MM.1S (cell line): Measurements from ENCODE around the gene EMP3.
"Not testable (repeated sequence)": the region's sequence is repeated elsewhere in the genome, so short reads cannot be mapped to it uniquely, and the experiment has no call there.

ENCODE experiments used
- DNase-seq: peaks from one replicate; pipeline ENCODE4 v3.0.0-alpha.2; 2015
- H2AFZ ChIP-seq: fragments of 300-600 bp; sonication (generic); 2 replicates; pipeline ENCODE4 v1.6.0; 2016; ENCODE audit warnings: antibody characterized with exemption, low read length
- H3F3A ChIP-seq: fragments of 300-600 bp; sonication (generic); 2 replicates; pipeline ENCODE4 v1.6.1; 2016; ENCODE audit warnings: mild to moderate bottlenecking, antibody characterized with exemption, low read length, moderate library complexity, mixed read lengths; ENCODE audit not compliant: insufficient read depth
- H3K27ac ChIP-seq: fragments of 300-600 bp; sonication (generic); 2 replicates; pipeline ENCODE4 v1.5.1; 2016; ENCODE audit warnings: mild to moderate bottlenecking, low read length
- H3K27me3 ChIP-seq: fragments of 300-600 bp; sonication (generic); replicated peaks from 2 replicates; pipeline ENCODE4 v1.6.0; 2016; ENCODE audit warnings: low read length; ENCODE audit not compliant: insufficient read depth
- H3K36me3 ChIP-seq: fragments of 300-600 bp; sonication (generic); replicated peaks from 2 replicates; pipeline ENCODE4 v1.6.1; 2016; ENCODE audit warnings: mild to moderate bottlenecking, low read length, mixed read lengths; ENCODE audit not compliant: insufficient read depth
- H3K4me1 ChIP-seq: fragments of 300-600 bp; sonication (generic); 2 replicates; pipeline ENCODE4 v1.6.1; 2016; ENCODE audit warnings: low read length, mixed read lengths
- H3K4me2 ChIP-seq: fragments of 300-600 bp; sonication (generic); 2 replicates; pipeline ENCODE4 v1.6.0; 2016; ENCODE audit warnings: low read depth, low read length
- H3K4me3 ChIP-seq: fragments of 300-600 bp; sonication (generic); 2 replicates; pipeline ENCODE4 v1.5.1; 2016; ENCODE audit warnings: low read length, mixed read lengths
- H3K79me2 ChIP-seq: fragments of 300-600 bp; sonication (generic); 2 replicates; pipeline ENCODE4 v1.6.1; 2016; ENCODE audit warnings: mixed run types, low read length, mixed read lengths
- H3K9ac ChIP-seq: fragments of 300-600 bp; sonication (generic); 2 replicates; pipeline ENCODE4 v1.6.1; 2016; ENCODE audit warnings: low read length, mixed read lengths
- H3K9me2 ChIP-seq: fragments of 300-600 bp; sonication (generic); replicated peaks from 2 replicates; pipeline ENCODE4 v1.6.1; 2016; ENCODE audit warnings: mild to moderate bottlenecking, low read length, mixed read lengths; ENCODE audit not compliant: insufficient read depth
- H3K9me3 ChIP-seq: fragments of 300-600 bp; sonication (generic); replicated peaks from 2 replicates; pipeline ENCODE4 v1.6.1; 2016; ENCODE audit warnings: mild to moderate bottlenecking, low read length, mixed read lengths; ENCODE audit not compliant: insufficient read depth
- H4K20me1 ChIP-seq: fragments of 300-600 bp; sonication (generic); 2 replicates; pipeline ENCODE4 v1.6.1; 2016; ENCODE audit warnings: mild to moderate bottlenecking, low read length, moderate library complexity, mixed read lengths; ENCODE audit not compliant: insufficient read depth
- EZH2 ChIP-seq: fragments of 300-600 bp; sonication (generic); optimal IDR thresholded peaks from 2 replicates; pipeline ENCODE3; 2017; ENCODE audit warnings: low read depth, mild to moderate bottlenecking, antibody characterized with exemption, low read length, mixed read lengths
- EZH2phosphoT487 ChIP-seq: fragments of 300-600 bp; sonication (generic); IDR thresholded peaks from 2 replicates; pipeline ENCODE4 v1.6.1; 2018; ENCODE audit warnings: antibody characterized with exemption, low read length
- TF ChIP-seq, protein P1 (sequence below): fragments of 300-600 bp; sonication (generic); IDR thresholded peaks from 2 replicates; pipeline ENCODE4 v1.5.1; 2016; ENCODE audit warnings: antibody characterized with exemption, low read length, mixed read lengths

EMP3 gene

GRCh38 chr19:48290771-48291488, 34.4 kb upstream of the EMP3 start:
- Histone ChIP-seq H3K27me3 (peaks cover 73% of the 10 kb centered on the region), H3K4me1 (no peaks in the 10 kb centered on the region), H4K20me1 (no peaks in the 10 kb centered on the region), H2AFZ (peak overlapping the region; percentile 90), H3K36me3 (no peaks in the 10 kb centered on the region), H3K4me3 (peak overlapping the region; percentile 62), H3K9me3 (no peaks in the 10 kb centered on the region), H3K79me2 (no peaks in the 10 kb centered on the region), H3K9me2 (no peaks in the 10 kb centered on the region), H3K9ac (no peak overlapping the region), H3K27ac (no peak overlapping the region), H3K4me2 (peak overlapping the region; percentile 98), H3F3A (no peaks in the 10 kb centered on the region)
- peak; percentile 36 for DNase-seq
- TF ChIP-seq EZH2 = no peak
- TF ChIP-seq, protein P1, sequence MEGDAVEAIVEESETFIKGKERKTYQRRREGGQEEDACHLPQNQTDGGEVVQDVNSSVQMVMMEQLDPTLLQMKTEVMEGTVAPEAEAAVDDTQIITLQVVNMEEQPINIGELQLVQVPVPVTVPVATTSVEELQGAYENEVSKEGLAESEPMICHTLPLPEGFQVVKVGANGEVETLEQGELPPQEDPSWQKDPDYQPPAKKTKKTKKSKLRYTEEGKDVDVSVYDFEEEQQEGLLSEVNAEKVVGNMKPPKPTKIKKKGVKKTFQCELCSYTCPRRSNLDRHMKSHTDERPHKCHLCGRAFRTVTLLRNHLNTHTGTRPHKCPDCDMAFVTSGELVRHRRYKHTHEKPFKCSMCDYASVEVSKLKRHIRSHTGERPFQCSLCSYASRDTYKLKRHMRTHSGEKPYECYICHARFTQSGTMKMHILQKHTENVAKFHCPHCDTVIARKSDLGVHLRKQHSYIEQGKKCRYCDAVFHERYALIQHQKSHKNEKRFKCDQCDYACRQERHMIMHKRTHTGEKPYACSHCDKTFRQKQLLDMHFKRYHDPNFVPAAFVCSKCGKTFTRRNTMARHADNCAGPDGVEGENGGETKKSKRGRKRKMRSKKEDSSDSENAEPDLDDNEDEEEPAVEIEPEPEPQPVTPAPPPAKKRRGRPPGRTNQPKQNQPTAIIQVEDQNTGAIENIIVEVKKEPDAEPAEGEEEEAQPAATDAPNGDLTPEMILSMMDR = peak; percentile 93
- no peak for TF ChIP-seq EZH2phosphoT487

DNA sequence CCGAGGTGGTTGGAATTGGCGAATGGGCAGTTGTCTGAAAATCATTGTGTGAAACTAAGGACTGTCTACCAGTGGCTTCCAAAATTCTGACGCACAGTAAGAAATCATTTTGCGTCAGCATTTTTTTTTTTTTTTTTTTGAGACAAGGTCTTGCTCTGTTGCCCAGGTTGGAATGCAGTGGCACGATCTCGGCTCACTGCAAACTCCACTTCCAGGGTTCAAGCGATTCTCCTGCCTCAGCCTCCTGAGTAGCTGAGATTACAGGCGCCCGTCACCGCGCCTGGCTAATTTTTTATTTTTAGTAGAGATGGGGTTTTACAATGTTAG, 33.9 kb upstream of the EMP3 start:
- not testable (repeated sequence) for DNase-seq, H3K9ac ChIP-seq, H2AFZ ChIP-seq, H3K36me3 ChIP-seq, H3F3A ChIP-seq, H4K20me1 ChIP-seq, H3K9me3 ChIP-seq, H3K27ac ChIP-seq, H3K4me1 ChIP-seq, H3K9me2 ChIP-seq, H3K79me2 ChIP-seq
- H3K4me2 ChIP-seq = peak overlapping the region; percentile 98
- peak overlapping the region; percentile 62; the same call in 1 of the 2 replicates for H3K4me3 ChIP-seq
- H3K27me3 ChIP-seq = peaks cover 70% of the 10 kb centered on the region

DNA sequence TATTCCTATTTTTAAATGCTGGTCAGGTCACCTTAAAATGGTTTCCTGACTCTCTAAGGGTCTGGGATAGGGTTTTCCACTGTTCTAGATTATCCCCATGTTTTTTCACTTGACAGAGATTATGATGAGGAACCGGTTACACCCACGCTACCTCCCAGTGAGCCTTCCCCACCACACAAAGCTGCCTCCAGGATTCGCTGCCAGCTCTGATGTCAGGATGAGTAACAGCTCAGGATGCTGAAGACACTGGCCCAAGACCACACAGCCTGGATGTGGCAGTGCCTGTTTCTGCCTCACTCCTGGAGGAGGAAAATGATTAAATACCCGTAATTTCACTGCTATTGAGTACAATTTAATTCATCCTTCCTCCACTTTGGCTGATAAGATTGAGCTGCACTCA, 32.6 kb upstream of the EMP3 start:
- Histone ChIP-seq H3K4me3 (no peak overlapping the region), H3K27ac (no peak overlapping the region), H4K20me1 (no peaks in the 10 kb centered on the region), H3K9me2 (no peaks in the 10 kb centered on the region), H3K36me3 (no peaks in the 10 kb centered on the region), H2AFZ (no peak overlapping the region), H3K79me2 (no peaks in the 10 kb centered on the region), H3F3A (no peaks in the 10 kb centered on the region), H3K4me1 (no peaks in the 10 kb centered on the region), H3K27me3 (peaks cover 69% of the 10 kb centered on the region), H3K9ac (no peak overlapping the region), H3K4me2 (no peak overlapping the region), H3K9me3 (no peaks in the 10 kb centered on the region)
- no peak for DNase-seq
- TF ChIP-seq, protein P1 = no peak
- TF ChIP-seq EZH2 = no peak
- no peak for TF ChIP-seq EZH2phosphoT487

DNA sequence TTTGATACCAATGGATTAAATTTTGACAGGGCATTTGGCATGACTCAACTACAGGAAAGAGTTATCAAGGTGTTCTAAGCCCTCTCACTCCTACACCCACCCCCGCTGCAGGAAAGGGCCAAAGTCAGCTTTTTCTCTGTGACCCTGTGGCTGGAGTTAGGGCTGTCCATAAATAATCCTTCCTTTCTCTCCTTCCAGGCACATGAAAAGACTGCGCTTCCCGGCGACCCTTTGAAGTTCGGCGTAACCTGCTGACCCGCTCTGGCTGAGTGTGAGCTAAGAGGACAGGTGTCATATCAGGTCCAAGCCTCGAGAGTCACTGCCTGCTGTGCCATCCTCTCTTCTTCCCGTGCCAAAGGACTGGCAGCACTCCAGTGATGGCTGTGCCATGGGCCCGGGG, 29.9 kb upstream of the EMP3 start:
- Histone ChIP-seq H3K27ac (no peak overlapping the region), H3F3A (no peaks in the 10 kb centered on the region), H3K36me3 (no peaks in the 10 kb centered on the region), H3K27me3 (peaks cover 59% of the 10 kb centered on the region), H3K9ac (no peak overlapping the region), H3K4me3 (no peak overlapping the region), H4K20me1 (no peaks in the 10 kb centered on the region), H3K9me2 (no peaks in the 10 kb centered on the region), H3K79me2 (no peaks in the 10 kb centered on the region), H3K9me3 (no peaks in the 10 kb centered on the region), H3K4me2 (no peak overlapping the region), H3K4me1 (no peaks in the 10 kb centered on the region), H2AFZ (no peak overlapping the region)
- no peak for DNase-seq
- TF ChIP-seq EZH2 (no peak), EZH2phosphoT487 (no peak)
- TF ChIP-seq, protein P1 = no peak
